Activated CD4-positive, CD25-positive, alpha-beta regulatory T cell treated with anti-CD3 and anti-CD28 coated beads, Interleukin-2, amount 50 U/mL, for 24 hours (primary cell): Measurements from ENCODE around the gene NFYC.

Experiments used
- ATAC-seq, 2 donors: fragments of 150-1000 bp; cut with Tn5 transposase; one replicate each; pipeline ENCODE4 v1.10.0; 2021; ENCODE audit warnings: mild to moderate bottlenecking in 1 of 2, moderate library complexity in 1 of 2

NFYC gene

DNA sequence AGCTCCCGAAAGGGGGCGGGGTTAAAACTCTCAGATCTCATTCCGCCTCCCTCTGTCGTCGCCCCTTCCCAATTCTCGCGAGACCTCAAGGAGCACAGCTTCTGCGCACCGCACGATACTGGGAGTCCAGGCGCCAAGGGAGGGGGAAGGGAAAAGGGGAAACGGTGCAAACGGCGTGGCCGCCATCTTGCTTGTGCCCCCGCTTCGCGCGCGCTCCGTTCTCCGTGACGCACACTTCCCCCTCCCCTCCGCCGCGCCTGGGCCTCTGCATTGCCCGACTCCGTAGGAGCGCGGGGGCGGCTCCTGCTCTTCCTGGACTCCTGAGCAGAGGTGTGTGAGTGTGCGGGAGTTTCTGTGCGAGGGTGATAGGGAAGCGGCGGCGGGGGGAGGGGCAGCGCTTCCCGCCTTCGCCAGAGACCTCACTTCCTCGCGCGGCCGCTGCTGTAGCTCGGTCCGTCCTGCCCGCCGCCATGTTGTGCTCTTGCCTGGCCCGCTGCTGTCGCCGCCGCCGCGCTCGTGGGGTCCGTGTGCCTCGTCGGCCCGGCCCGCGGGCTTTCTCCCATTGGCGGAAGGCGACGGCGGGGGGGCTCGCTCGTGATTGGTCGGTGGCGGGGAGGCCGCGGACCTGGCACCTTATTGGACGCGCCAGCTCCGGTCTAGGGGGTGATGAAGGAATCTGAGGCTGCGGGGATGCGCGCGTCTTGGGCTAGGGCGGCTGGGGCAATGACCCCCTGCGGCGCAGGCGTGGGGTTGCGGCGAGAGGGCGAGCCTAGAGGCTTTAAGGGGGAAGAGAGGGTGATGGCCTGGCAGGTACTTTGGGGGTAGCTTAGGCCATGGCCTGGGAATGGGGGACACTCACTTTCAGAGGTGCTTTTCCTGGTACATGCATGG lies at the start of gene NFYC:
NFYC (plus strand) TSS at position 167 of the 891 bp plus-strand sequence. CDS start 47,140 bp downstream, outside the sequence.
- peak; percentile 86 to 87 for ATAC-seq

DNA sequence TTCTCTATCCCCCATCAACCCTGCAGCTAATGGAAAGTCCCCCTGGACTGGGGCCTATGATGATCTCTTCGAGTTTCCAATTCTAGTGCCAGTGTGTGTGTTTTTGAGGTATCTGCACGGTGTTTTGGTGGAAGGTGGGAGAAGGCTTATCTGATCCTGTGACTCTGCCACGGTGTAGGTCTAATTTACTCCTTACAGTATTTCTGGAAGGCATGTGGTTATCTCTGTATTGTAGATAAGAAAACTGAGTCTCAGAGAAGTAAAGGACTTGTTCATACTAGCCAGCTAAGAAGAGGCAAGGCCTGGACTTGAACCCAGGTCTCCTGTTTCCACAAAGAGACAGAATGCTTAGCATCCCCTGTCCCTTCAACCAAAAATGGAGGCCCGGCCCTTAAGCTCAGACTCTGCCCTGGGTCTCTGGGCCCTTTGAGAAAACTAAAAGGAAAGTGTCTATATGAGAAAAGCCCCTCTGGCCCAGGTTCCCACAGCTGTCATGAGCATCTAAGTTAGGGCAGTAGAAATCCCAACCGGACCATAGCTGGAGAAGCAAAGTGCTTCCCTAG lies 46.3 kb upstream of the NFYC start:
- ATAC-seq: no peak

DNA sequence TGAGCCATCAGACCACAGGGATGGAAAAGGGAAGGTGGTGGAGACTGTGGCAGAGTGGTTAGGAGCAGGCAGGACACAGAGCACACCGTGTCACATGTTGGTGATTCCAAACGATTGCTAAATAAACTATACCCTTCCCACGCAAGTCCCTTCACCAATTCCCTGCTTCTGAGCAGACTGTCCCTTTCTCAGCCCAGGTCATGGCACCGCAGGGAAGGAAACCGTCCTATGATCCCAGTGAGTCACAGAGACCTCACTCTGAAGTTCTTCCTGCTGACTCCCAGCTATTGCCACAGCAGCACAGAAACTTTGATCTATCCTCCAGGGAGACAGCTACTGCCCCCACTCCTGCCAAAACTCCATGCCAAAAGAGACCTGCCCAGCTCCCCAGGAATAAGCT lies 45.2 kb upstream of the NFYC start:
- no peak for ATAC-seq

DNA sequence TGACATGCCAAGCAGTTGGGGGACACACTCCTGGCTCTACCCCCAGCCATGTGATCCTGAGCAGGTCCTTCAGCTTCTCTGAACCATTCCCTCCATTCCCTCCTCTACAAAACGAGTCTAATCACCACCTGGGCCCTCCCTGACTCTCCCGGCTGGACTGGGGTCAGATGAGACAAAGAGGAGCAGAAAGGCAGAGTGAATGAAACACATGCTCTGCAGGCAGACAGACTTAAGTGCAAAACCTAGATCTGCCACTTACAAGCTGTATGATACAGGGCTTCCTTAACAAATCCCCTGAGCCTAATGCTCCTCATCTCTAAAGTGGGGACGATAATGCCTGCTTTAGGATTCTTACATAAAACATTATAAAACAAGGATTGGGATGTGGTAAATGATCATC lies 43.3 kb upstream of the NFYC start:
- no peak for ATAC-seq

DNA sequence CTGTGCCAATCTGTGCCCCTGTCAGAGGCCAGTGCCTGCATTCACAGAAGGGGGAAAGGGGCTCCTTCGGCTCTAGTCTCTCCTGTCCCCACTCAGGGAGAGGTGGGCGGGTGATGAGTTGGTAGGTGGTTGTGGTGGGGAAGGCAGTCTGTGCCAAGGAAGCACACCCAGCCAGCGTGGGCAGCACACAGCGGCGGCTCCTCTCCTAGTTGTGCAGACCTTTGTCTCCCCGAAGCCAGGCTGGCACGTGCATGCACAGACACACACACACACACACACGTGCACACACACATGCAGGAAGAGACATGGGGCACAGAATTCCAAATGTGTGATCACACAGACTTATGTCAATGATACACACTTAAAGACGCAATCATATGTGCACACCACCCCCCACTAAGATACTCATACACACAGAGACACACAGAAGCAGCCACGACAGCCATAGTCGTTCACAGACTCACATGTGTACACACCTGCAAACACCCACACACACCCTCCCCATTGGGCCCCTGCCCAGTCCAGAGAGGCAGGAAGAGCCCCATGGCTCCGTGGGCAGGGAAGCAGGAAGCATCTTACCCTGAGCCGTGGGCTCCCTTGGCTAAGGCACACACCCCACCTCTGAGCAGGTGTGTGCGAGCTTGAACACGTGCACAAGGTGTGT lies 42.4 kb upstream of the NFYC start:
- ATAC-seq: no peak

DNA sequence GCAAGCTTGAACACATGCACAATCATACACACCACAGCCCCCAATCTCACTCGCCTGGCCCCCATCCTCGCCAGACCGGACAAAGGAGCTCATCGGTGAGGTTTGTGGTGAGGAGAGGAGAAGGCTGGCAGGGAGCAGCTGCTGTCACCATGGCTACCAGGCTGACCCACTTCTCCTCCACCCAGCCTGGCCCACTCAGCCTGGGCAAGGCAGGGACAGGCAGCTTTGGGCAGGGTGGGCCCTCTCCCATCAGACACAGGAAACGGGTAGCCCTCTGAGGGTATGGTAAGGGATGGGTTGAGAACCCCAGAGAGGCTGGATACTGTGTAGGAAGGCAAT lies 41.9 kb upstream of the NFYC start:
- ATAC-seq: no peak

DNA sequence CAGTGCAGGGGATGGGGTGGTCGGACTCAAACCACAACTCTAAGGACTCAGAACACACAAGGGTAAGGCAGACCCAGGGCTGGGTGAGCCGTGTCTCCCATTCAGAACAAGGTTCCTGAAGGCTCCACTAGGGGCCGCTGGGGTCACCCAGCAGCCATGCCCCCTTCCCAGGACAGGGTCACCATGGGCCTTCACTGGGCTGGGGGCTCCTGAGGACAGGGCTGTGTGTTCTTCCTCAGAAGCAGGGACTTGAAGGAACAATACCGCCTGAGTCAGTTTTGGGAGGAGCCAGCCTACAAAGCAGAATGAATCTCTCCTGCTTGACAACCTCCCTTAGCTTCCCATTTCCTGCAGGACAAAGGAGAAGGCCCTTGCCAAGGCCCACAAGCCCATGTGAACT lies 41.4 kb upstream of the NFYC start:
- ATAC-seq: no peak

DNA sequence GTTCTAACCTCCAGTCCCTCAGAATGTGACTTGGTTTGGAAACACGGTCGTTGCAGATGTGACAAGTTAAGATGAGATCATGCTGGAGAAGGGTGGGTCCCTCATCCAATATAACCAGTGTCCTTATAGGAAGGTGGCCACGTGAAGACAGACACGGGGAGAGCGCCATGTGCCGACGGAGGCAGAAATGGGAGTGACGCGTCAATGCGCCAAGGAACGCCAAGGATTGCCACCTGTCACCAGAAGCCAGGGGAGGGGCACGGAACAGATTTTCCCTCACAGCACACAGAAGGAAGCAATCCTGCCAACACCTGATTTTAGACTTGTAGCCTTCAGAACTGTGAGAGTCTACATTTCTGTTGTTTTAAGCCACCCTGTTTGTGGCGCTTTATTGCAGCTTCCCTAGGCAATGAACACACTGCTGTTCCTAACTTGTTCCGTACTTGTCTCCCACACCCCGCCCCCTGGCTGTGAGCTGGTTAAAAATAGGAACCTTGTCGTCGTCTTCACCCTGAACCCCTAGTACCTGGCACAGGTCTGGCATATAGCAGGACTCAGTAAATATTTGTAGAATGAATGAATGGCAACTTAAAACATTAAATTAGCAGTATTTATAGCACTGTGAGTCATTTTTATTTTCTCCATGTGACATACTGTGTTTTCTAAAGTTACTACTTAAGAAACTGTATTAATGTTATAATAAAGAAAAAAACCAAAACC lies 40.2 kb upstream of the NFYC start:
- ATAC-seq: no peak

DNA sequence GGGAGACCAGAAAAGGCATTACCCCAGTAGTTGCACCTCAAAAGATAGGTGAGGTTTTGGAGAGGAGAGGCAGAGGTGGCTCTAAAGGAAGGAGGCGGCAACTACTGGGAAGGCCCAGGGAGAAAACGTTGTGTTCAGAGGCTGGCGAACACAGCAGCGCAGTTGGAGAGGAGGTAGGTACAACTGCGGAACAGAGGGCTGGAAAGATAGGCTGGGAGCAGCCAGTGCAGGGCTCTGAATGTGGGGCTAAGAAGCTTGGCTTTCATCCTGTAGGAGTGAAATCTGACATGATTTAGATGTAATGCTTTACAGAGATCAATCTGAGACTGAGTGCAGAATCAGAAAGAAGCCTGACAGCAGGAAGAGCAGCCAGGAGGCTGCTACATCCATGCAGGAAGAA lies 39.0 kb upstream of the NFYC start:
- ATAC-seq: no peak

DNA sequence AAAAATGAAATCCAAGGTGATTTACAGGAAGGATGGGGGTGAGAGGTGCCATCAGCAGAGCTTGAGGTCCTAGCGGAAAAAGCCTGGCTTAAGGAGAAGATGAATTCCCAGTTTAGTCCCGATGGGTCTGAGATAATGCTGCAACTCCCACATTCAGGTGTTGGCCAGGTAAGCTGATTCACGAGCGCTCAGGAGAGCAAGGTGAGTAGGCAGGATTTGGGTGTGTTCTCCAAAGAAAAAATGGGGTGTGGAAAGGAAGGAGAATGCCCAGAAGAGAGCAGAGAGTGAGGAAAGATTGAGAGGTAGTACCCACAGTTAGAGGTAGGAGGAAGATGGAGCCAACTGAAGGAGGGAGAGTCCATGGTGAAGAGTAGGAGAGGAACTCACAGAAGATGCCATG lies 38.5 kb upstream of the NFYC start:
- no peak for ATAC-seq

DNA sequence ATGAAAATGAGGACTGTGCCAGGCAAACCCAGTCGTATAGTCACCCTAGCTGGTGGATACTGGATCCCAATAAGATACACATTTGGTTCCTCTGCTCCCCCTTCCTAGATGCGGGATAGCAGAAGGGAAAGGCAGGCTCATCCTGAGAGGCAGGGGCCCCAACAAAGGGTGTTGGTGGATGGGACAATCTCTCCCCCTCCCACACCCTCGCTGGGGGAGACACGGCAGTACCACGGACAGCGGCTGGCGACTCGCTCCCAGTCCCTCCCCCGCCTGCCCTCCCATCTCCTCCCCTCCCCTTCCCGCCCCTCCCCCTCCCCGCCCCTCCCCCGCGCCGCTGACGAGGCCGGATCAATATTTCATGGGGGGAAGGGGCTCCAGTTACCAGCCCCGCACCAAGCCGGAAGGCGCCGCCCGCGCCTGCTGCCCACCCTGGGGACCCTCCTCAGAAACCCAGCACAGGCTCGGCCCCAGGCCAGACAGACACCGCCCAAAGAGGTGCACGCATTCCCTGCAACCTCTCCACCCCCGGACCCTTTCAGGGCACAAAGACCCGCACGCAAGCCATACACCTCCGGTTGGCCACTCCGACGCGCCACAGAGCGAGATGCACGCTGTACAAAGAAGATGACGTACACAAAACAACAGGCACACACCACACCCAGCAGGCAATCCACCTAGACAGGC lies 37.5 kb upstream of the NFYC start:
- ATAC-seq: no peak

DNA sequence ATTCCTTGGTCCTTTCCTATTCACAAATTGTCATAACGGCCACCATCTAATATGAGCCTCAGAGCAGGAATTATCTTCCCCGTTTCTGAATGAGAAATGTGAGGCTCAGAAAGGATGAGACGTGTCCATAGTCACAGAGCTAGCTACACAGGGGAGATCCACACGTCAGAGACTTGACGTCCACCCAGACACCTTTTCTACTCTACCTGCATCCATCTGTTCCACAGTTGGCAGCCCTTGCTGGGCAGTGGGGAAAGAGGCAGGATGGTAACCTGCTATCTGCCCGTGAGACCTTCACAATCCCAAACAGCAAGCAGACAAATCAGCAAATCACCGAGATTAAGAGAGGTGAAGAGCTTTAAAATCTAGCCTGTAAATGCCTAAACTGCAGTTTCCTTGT lies 34.5 kb upstream of the NFYC start:
- no peak for ATAC-seq

DNA sequence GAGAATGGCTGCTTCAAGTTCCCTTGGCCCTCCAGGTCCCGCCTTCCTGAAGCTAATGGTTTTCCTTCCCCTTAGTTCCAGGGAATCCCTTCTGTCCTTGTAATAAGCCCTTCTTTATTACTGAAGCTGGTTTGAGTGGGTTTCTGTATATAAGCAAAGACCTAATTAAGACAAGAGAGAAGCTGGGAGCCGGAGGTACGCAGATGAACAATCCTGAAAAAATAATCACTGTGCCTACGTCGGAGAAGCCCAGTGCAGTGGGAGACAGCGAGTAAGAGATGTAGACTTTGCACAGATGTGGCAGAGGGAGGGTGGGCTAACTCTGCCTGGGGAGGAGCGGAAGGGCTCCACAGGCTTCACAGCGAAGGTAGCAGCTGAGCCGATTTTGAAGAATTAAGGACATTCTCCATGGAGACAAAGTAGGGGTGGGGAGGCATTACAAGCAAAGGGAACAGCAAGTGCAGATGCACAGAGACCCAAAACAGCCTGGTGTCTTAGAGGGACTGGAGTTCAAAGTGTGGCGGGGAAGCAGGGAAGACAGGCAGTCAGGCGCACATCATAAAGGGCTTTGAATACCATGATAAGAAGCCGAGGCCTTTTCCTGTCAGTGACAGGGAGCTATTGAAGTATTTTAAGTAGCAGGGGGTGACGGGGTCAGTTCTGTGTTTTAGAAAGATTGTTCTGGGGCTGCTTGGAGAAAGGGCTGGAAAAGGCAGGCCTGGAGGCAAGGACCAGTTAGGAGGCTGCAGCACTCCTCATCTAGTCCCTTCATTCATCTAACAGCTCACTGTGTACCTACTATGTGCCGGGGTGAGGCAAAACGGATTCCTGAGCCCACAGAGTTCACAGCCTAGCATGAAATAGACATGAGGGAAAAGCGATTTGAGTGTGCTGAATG lies 32.5 kb upstream of the NFYC start:
- no peak for ATAC-seq

DNA sequence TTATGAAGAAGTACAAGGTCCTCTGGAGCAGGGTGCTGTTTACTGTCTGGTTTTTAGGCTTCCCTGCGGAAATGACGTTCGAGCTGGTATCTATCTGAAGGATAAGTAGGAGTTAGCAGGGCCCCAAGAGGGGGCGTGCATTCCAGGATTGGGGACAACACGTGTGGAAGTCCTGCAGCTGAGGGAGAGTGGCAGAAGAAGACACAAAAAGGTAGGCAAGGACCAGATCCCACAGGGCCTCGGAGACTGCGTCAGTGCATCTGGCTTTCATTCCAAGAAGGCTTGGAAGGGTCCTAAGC lies 31.9 kb upstream of the NFYC start:
- ATAC-seq: no peak

DNA sequence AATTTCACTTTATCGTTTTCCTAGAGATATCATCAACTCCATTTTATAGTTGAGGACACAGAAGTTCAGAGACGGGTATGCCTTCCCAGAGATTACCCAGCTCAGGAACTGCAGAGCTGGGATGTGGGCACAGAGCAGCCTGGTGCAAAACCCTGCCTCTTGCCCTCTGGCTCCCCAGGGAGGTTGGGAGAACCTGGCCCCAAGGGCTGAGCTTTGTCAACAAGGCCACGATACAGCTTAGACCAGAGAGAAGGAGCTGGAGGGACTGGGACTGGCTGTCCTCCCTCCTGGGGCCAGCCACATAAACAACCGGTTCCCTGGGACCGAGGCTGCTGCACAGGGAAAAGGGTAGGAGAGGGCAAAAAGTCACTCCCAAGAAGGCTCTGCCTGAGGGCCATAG lies 29.8 kb upstream of the NFYC start:
- no peak for ATAC-seq

DNA sequence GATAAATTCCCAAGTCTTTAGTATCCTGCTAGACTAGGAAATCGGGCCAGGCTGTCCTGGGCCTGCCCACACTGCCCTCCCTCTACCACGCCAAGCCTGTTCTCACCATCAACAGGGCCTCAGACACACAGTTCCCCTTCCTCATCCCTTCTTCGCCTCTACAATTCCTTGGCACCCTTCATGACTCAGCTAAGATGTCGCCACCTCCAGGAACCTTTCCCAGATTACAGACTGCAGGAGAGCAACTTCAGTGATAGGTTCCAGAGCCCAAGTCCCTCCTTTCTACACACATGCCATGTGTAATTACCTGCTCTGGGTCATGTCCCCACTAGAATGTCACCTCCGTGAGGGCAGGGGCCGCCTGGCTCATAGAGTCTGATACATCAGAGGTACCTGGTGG lies 29.4 kb upstream of the NFYC start:
- ATAC-seq: no peak

DNA sequence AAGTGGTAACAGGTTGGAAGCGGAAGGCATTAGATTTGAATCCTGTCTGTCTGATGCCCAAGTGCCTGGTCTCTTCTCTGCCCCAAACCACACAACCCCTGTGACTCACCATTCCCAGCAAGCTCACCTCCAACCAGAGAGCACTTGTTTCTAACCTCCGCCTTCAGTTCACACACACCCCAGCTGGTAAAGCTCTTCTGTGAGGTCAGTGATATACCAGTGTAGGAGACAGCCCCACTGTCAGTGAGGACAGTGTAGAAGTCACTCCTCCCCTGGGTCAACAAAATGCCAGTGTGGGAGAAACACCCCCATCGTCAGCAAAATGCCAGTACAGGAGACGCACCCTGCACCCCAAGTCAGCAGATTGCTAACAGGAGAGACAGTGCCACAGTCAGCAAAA lies 28.6 kb upstream of the NFYC start:
- ATAC-seq: peak; percentile 31 to 47

DNA sequence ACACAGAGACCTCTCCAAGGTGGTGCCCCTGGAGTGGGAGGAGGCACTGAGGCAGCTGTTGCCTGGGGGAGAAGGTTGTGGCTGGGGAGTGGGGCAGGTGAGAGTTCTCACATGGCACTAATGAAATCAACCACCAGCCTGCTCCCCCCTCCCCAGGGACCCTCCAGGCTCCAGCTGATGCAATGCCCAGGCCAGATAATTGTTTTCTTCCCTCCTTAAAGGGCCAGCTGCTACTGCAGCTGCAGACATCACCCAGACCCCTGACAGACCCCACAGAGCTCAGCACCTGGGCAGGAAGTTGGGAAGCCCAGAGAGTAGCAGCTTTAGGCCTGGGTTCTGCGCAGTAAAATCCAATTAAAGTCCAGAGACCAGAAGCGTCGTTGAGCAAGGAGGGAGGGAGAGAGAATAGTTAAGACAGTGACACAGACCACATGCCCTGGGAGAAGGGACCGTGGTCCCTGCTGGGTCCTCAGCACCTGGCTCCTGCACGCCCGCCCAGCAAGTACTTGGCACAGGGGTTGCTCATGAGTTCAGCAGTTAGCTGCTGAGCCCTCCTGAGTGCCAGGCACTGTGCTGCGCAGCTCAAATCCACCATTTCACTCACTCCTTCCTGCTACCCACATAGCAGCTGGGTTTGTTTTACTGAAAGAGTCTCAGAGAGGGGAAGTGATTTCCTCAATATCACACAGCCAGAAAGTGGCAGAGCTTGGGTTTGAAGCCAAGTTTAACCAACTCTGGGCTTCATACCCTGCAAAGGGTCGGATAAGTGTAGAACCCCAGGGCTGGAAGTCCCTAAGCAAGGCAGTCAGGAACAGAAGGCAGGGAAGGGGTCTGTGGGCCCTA lies 28.0 kb upstream of the NFYC start:
- no peak for ATAC-seq

DNA sequence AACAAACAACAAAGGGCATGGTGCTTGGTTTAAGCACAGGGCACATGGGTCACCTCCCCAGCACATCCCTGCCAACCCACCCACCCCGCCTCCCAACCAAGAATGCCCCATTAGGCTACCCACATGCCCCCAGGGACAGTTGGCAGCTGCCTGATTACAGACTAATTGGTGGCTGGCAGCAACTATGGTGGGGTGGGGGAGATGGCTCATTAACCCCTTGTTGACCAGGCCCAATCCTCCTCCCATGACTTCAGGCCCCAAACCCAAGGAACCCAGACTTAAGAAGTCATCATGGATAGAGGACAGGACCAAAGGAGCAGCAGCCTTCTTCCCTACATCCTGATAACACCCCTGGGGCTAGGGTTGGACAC lies 27.4 kb upstream of the NFYC start:
- no peak for ATAC-seq

DNA sequence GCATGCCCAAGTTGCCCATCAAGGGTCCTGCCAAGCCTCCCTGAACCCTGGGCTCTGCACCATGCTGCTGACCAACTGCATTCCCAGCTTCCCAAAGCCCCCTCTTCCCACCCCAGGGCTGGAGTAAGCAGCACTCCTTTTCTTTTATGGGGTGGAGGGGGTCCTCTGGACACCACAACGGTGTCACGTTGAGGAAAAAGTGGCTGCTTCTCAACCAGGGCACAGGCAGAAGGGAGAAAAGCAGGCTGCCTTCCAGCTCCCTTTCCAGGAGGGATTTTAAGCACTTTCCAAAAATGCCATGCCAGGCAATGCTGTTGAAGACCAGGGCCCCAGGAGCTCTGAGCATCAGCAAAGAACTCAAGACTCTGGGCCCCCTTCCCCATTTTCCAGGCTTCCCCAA lies 26.7 kb upstream of the NFYC start:
- ATAC-seq: no peak
